ENCODE measurements around the gene MARCHF6.

Gene MARCHF6

DNA sequence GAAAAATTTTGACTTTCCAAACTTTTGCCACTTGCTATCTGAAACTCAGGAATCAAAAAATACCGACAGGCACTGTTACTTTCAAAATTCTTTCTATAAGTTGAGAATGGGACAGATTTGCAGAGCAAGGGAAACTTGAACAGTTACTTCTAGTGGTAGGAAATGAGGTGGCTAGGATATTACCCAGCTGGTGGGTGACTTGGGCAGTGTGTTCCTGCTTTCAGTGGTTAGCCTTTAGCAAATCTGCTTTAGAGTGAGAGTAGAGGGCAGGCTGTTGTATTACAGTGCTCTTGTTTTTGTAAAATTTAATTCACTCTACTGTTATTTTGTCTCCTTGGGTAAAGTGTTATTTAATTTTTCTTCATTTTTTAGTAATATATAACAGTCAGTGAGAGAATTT, 48.0 kb downstream of the MARCHF6 start:
- no peak for DNase-seq (ENCODE audit: low spot score)
- peak overlapping the region; percentile 19 to 56 for H3K27ac ChIP-seq
- TF ChIP-seq, protein P1, sequence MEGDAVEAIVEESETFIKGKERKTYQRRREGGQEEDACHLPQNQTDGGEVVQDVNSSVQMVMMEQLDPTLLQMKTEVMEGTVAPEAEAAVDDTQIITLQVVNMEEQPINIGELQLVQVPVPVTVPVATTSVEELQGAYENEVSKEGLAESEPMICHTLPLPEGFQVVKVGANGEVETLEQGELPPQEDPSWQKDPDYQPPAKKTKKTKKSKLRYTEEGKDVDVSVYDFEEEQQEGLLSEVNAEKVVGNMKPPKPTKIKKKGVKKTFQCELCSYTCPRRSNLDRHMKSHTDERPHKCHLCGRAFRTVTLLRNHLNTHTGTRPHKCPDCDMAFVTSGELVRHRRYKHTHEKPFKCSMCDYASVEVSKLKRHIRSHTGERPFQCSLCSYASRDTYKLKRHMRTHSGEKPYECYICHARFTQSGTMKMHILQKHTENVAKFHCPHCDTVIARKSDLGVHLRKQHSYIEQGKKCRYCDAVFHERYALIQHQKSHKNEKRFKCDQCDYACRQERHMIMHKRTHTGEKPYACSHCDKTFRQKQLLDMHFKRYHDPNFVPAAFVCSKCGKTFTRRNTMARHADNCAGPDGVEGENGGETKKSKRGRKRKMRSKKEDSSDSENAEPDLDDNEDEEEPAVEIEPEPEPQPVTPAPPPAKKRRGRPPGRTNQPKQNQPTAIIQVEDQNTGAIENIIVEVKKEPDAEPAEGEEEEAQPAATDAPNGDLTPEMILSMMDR (IDR thresholded peaks at IDR 0.05): no peak
- H3K4me3 ChIP-seq: no peak overlapping the region

All from coronary artery (tissue), 2 donors.